Common myeloid progenitor, CD34-positive (primary cell): Measurements from ENCODE around the gene DPH3.

Experiments used
- CTCF ChIA-PET: fragments of 350-600 bp; sonication (Branson Sonifier 250); formaldehyde crosslinking; loops from one replicate; lab custom pipeline; 2021; ENCODE audit warnings: antibody characterized with exemption; lab: Charles Lee
- POLR2A ChIA-PET: fragments of 350-600 bp; sonication (Branson Sonifier 250); formaldehyde crosslinking; loops from one replicate; lab custom pipeline; 2021; ENCODE audit warnings: antibody characterized with exemption; lab: Charles Lee
- DNase-seq, 3 donors: peaks; one replicate each; pipeline versions ENCODE4 v3.0.0 to v3.0.0-alpha.2; 2013
- H3K27ac ChIP-seq, 2 experiments: 1 replicate in 1 of 2; 2 replicates in 1 of 2; pipeline ENCODE4 v1.7.0; 2013; ENCODE audit warnings: inconsistent platforms in 2 of 2, low read length in 2 of 2, mild to moderate bottlenecking in 2 of 2, low read depth in 1 of 2, moderate library complexity in 1 of 2; ENCODE audit not compliant: severe bottlenecking in 2 of 2, insufficient read depth in 1 of 2, poor library complexity in 1 of 2
- H3K27me3 ChIP-seq, 5 experiments: replicated peaks in 2 of 5; 1 replicate in 3 of 5; 2 replicates in 2 of 5; pipeline versions ENCODE4 v1.6.1 to v1.7.0; 2013; ENCODE audit warnings: low read length in 4 of 5, mild to moderate bottlenecking in 2 of 5, moderate library complexity in 2 of 5, inconsistent platforms in 1 of 5; ENCODE audit not compliant: insufficient read depth in 5 of 5, control insufficient read depth in 4 of 5
- H3K36me3 ChIP-seq, 4 experiments: 1 replicate in 2 of 4; 2 replicates in 2 of 4; pipeline versions ENCODE4 v1.6.1 to v1.7.0; 2013; ENCODE audit warnings: low read length in 3 of 4, control low read depth in 1 of 4, mild to moderate bottlenecking in 1 of 4; ENCODE audit not compliant: control insufficient read depth in 4 of 4, insufficient read depth in 4 of 4
- H3K4me1 ChIP-seq, 4 experiments: 1 replicate in 3 of 4; 2 replicates in 1 of 4; pipeline versions ENCODE4 v1.6.1 to v1.7.1; 2013; ENCODE audit warnings: low read length in 3 of 4, mild to moderate bottlenecking in 3 of 4, control low read depth in 1 of 4, inconsistent platforms in 1 of 4, moderate library complexity in 1 of 4; ENCODE audit not compliant: control insufficient read depth in 4 of 4, insufficient read depth in 4 of 4; ENCODE audit errors: control extremely low read depth in 1 of 4
- H3K4me3 ChIP-seq, 7 experiments: 1 replicate in 4 of 7; 2 replicates in 3 of 7; pipeline versions ENCODE4 v1.5.1 to v1.7.0; 2013; ENCODE audit warnings: mild to moderate bottlenecking in 7 of 7, low read length in 6 of 7, moderate library complexity in 6 of 7, inconsistent platforms in 2 of 7, low read depth in 2 of 7, control low read depth in 1 of 7; ENCODE audit not compliant: insufficient read depth in 4 of 7, control insufficient read depth in 1 of 7; ENCODE audit errors: extremely low read depth in 1 of 7
- H3K9me3 ChIP-seq, 5 experiments: 1 replicate in 4 of 5; 2 replicates in 1 of 5; pipeline versions ENCODE4 v1.6.1 to v1.7.1; 2013; ENCODE audit warnings: low read length in 4 of 5, mild to moderate bottlenecking in 2 of 5, inconsistent platforms in 1 of 5, low read depth in 1 of 5, moderate library complexity in 1 of 5; ENCODE audit not compliant: control insufficient read depth in 4 of 5, insufficient read depth in 2 of 5; ENCODE audit errors: control extremely low read depth in 1 of 5
- WGBS: methylation state at CpG from one replicate; pipeline ENCODE4 v1.1.5; 2013; ENCODE audit not compliant: insufficient coverage; 5-methylcytosine and 5-hydroxymethylcytosine counted together

The DPH3 gene

DNA sequence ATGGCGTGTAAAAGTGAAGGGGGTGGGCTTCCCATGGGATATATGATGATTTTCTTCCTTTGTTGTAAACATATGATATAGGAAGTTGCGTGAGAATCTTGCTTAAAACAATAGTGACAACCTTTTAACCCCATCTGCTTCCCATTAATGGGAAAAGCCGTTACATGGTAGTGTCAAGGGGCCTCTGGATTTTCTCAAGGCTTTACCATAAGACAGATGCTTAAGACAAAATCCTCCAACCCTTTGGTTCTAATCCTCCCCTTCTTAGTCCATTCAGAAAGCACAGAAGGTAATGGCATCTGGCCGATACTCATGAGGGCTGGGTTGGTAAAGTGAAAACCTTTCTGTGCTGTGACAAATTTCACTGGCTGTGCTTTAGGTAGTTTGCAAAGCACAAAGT lies 25.0 kb downstream of the DPH3 start:
- Histone ChIP-seq H3K4me1 (peaks cover 0 to 2% (median 0%) of the 10 kb centered on the region in 4 experiments), H3K27ac (no peak overlapping the region), H3K4me3 (no peak overlapping the region), H3K36me3 (no peaks in the 10 kb centered on the region), H3K9me3 (no peaks in the 10 kb centered on the region), H3K27me3 (no peaks in the 10 kb centered on the region)
- WGBS: 100% methylated on average over 2 of the region's 4 CpGs
- ChIA-PET CTCF (no interaction called here), POLR2A (no interaction called here)
- DNase-seq: no peak

DNA sequence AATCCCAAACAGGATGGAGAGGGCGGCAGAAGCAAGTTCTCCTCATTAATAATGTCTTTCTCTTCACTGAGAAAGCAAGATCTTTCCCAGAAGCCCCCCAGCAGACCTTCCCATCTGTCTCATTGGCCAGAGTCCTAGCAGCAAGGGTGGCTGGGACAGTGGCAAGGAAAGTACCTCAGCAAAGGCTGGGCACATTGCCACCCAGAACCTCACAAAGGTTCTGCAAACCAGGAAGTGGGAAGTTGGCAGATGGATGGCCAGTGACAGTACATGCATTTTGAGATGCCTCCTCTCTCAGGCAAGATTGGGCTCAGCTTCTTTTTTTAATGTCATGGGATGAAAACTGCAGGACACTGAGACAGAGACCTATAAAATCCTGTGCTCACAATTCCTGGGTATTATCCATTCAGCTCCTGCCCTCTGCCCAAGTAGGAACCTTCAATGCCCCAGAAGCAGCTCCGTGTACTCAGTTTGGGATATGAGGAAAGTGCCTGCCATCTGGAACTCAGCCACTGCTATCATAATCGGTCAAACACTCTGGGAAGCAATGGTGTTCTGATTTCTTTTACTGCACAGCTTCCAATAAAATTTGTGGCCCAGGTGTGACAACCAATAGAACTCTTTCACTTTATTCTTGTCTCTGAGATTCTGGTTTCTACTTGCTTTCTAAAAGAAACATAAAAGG lies 25.5 kb downstream of the DPH3 start:
- H3K36me3 ChIP-seq: no peaks in the 10 kb centered on the region
- ChIA-PET CTCF (no interaction called here), POLR2A (no interaction called here)
- DNase-seq: no peak
- peaks cover 0 to 2% (median 0%) of the 10 kb centered on the region in 4 experiments for H3K4me1 ChIP-seq
- H3K27ac ChIP-seq: no peak overlapping the region
- WGBS: 97% methylated on average over 3 of the region's 3 CpGs
- no peak overlapping the region for H3K4me3 ChIP-seq
- H3K27me3 ChIP-seq: no peaks in the 10 kb centered on the region
- H3K9me3 ChIP-seq: no peaks in the 10 kb centered on the region

GRCh38 chr3:16236856-16237393 lies 27.8 kb downstream of the DPH3 start:
- DNase-seq: no peak
- no peaks in the 10 kb centered on the region for H3K27me3 ChIP-seq
- no peak overlapping the region for H3K4me3 ChIP-seq
- no CpG with 5 or more reads among the region's 3 CpGs for WGBS
- POLR2A ChIA-PET: no interaction called here
- H3K36me3 ChIP-seq: no peaks in the 10 kb centered on the region
- CTCF ChIA-PET: interaction anchor here (0.8 to 1.2 kb wide), 2 partner anchors 11 to 17 kb away, joined by 3 read pairs; no protein-coding TSS in a partner anchor
- H3K4me1 ChIP-seq: no peaks in the 10 kb centered on the region
- no peaks in the 10 kb centered on the region for H3K9me3 ChIP-seq
- H3K27ac ChIP-seq: no peak overlapping the region

- no peaks in the 10 kb centered on the region for H3K9me3 ChIP-seq
- no peak overlapping the region for H3K27ac ChIP-seq
- no peak for DNase-seq
- WGBS: no CpG with 5 or more reads among the region's 4 CpGs
- H3K27me3 ChIP-seq: no peaks in the 10 kb centered on the region
- CTCF ChIA-PET: no interaction called here
- no peaks in the 10 kb centered on the region for H3K4me1 ChIP-seq
- no peaks in the 10 kb centered on the region for H3K36me3 ChIP-seq
- POLR2A ChIA-PET: no interaction called here
- H3K4me3 ChIP-seq: no peak overlapping the region
Measured at GRCh38 chr3:16236030-16236639, 28.6 kb downstream of the DPH3 start.

DNA sequence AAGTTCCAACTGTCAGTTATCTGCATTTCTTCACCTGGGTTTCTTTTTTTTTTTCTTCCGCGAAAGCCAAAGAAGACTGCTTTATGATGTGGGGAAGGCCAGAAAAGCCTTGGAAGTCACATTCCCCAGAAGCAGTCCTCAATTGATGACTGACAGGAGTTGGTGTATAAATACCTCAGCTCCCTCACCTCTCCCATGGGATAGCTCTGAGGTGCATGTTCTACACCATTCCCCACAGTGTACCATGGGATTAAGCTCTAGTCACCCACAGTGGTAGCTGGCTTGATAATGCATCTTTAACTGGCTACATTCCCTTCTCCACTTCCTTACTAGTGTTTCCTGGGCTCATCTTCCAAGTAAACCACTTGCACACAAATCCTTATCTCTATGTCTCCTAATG lies 30.5 kb downstream of the DPH3 start:
- DNase-seq: no peak
- peaks cover 0 to 5% (median under 1%) of the 10 kb centered on the region in 4 experiments for H3K4me1 ChIP-seq
- H3K27ac ChIP-seq: no peak overlapping the region
- no peak overlapping the region for H3K4me3 ChIP-seq
- CTCF ChIA-PET: interaction anchor here (0.7 to 1.8 kb wide), 2 partner anchors 14 to 415 kb away, joined by 3 read pairs; no protein-coding TSS in a partner anchor
- no peaks in the 10 kb centered on the region for H3K36me3 ChIP-seq
- POLR2A ChIA-PET: no interaction called here
- H3K27me3 ChIP-seq: no peaks in the 10 kb centered on the region
- H3K9me3 ChIP-seq: no peaks in the 10 kb centered on the region
- WGBS: no CpG with 5 or more reads among the region's 2 CpGs

DNA sequence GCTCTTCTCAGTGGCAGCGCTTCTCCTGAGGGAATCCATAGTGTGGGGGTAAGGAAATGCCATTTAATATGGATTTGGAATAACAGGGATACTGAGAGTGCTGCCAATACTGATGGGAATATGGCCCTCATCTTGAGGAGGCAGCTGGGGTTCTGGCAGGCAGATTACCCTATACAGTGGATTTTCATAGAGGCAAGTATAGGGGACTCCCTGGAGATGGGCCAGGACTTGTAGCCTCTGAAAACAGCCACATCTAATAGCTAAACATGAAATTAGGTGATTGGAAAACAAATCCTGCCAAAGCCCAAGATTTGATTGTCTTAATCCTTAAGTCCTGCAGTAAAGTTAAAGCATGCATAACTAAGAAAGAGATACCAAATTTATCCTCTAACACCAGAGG lies 30.9 kb downstream of the DPH3 start:
- no peak overlapping the region for H3K4me3 ChIP-seq
- H3K4me1 ChIP-seq: peaks cover 0 to 5% (median under 1%) of the 10 kb centered on the region in 4 experiments
- WGBS: 100% methylated on average over 1 of the region's 1 CpG
- no peaks in the 10 kb centered on the region for H3K9me3 ChIP-seq
- ChIA-PET POLR2A (no interaction called here), CTCF (interaction anchor here (1.8 kb wide), 1 partner anchor 15 kb away, joined by 3 read pairs; no protein-coding TSS in a partner anchor)
- H3K27ac ChIP-seq: no peak overlapping the region
- no peak for DNase-seq
- no peaks in the 10 kb centered on the region for H3K27me3 ChIP-seq
- no peaks in the 10 kb centered on the region for H3K36me3 ChIP-seq

DNA sequence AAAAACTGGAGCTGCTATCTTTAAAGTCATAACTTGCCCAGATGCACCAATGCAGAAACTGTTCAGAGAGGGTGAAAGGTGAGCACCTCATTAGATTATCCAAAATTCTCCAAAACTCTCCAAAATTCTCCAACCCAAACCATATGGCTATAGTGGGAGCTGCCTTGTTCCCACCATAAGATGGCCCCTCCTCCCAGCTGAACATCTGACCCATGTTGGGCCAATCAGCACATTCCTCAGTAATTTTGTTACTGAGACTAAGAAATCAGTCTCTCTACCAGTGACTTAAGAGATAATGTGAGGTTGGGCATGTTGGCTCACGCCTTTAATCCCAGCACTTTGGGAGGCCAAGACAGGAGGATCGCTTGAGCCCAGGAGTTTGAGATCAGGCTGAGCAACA lies 32.8 kb downstream of the DPH3 start:
- no peak overlapping the region for H3K4me3 ChIP-seq
- H3K4me1 ChIP-seq: peaks cover 0 to 5% (median under 1%) of the 10 kb centered on the region in 4 experiments
- no peaks in the 10 kb centered on the region for H3K27me3 ChIP-seq
- H3K27ac ChIP-seq: no peak overlapping the region
- H3K36me3 ChIP-seq: no peaks in the 10 kb centered on the region
- no peaks in the 10 kb centered on the region for H3K9me3 ChIP-seq
- ChIA-PET CTCF (interaction anchor here (1.2 kb wide), 2 partner anchors 10 to 18 kb away, joined by 3 to 4 read pairs; no protein-coding TSS in a partner anchor), POLR2A (no interaction called here)
- DNase-seq: no peak
- no CpG with 5 or more reads among the region's 2 CpGs for WGBS
